ENCODE measurements around the gene RCBTB2.

Gene RCBTB2

DNA sequence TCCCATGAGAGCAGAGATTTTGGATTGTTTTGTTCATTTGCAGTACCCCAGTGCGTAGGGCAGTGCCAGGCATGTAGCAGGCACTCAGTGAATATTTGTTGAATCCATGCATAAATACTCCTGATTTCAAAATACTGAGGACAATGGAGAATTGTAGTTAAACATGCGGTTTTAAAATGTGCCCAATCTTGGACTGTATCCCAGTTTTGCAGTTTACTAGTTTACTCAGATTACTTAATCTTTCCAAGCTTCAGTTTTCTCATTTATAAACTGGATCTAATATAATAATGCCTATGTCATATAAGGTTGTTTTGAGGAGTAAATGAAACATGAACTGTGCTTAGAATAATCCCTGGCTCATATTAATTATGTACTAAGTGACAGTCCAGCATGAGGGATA lies 39.0 kb downstream of the RCBTB2 start:
- H3K4me3 ChIP-seq (ENCODE audit: low read depth, low read length), result no peak overlapping the region
- DNase-seq (ENCODE audit: low read depth), result peak; percentile 28
- in situ Hi-C loops (cut with HindIII; ENCODE audit: low sequenced_read_pairs), result no loop called here
- no peak for TF ChIP-seq CTCF (IDR thresholded peaks at IDR 0.05; ENCODE audit: low read depth, low read length, missing control alignments)

DNA sequence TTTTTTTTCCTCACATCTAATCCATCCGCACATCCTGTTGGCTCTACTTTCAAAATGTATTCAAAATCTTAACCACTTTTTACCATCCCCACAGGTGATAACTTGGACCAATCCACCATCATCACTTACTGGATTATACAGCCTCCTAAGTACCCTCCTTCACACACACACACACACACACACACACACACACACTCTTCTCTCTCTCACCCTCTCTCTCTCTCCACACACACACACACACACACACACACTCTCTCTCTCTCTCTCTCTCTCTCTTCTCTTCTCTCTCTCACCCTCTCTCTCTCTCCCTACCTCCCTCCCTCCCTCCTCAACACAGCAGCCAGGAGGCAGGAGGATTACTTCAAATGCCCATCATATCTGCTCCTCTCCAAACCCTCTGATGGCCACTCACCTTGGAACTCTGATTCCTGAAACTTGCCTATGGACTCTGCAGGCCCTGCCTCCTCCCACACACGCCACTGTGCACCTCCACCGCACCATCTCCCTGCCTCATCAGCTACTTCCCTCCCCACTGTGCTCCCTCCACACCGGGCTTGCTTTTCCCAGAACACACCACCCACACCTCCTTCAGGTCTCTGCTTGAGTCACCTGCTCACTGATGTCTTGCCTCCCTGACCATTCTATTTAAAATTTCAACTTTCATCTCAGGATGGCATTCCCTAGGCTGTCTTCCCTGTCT lies 39.7 kb downstream of the RCBTB2 start:
- TF ChIP-seq CTCF (IDR thresholded peaks at IDR 0.05; ENCODE audit: low read depth, low read length, missing control alignments), result no peak
- DNase-seq (ENCODE audit: low read depth), result no peak
- H3K4me3 ChIP-seq (ENCODE audit: low read depth, low read length), result no peak overlapping the region
- in situ Hi-C loops (cut with HindIII; ENCODE audit: low sequenced_read_pairs), result no loop called here

DNA sequence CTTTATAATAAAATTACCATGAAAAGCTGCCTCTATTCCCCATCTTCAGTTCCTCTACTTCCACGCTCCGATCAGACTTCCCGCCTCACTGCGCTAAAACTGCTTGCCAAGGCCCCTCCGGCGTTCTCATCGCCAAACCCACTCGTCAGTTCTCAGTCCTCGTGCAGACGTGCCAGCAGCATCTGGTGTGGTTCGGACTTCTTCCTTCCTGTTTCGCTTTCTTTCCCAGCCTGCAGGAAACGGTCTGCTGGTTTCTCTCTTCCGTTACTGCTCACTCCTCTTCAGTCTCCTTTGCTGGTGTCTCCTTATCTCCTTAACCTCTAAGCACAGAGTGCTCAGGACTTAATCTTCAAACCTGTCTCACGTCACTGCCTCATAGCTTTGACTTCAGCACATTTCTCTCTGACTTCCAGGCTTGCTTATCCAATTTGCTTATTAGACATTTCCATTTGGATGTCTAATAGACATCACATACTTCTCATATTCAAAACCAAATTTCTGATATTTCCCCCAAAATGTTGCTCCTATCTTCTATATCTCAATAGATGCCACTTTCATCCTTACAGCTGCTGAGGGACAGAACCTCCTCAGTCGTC lies 40.3 kb downstream of the RCBTB2 start:
- DNase-seq (ENCODE audit: low read depth), result no peak
- no peak for TF ChIP-seq CTCF (IDR thresholded peaks at IDR 0.05; ENCODE audit: low read depth, low read length, missing control alignments)
- no peak overlapping the region for H3K4me3 ChIP-seq (ENCODE audit: low read depth, low read length)
- in situ Hi-C loops (cut with HindIII; ENCODE audit: low sequenced_read_pairs), result no loop called here

GRCh38 chr13:48492096-48492440 lies 40.8 kb downstream of the RCBTB2 start:
- H3K4me3 ChIP-seq (ENCODE audit: low read depth, low read length), result no peak overlapping the region
- in situ Hi-C loops (cut with HindIII; ENCODE audit: low sequenced_read_pairs), result no loop called here

DNA sequence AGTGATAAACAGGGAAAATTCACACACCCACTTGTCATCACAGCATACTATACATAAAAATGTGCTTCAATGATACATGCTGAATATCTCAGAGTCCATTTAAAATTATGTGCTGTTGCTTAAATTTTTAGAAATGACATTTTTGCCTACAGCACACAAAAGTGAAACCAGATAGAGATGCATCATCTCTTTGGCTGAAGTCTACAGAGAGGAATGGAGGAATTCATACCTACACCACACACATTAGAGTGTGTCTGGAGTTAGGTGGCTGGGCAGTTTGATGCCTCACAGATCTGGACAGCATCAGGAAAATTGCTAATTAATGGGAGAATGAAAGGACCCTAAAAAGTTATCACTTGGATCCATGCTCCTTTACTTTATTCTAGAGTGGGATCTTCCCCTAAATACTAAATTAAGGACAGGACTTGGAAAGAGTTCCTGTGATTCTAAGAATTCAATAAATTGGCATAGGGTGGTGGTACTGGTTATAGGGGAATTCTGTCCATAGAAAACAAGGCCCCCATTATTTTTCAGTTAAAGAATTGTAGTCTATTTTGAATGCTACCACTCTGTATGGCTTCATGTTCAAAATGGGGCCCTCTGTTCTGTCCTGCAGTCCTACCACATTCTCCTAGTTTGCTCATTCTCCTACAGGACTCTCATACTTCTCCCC lies 41.3 kb downstream of the RCBTB2 start:
- no peak overlapping the region for H3K4me3 ChIP-seq (ENCODE audit: low read depth, low read length)
- DNase-seq (ENCODE audit: low read depth), result no peak
- no peak for TF ChIP-seq CTCF (IDR thresholded peaks at IDR 0.05; ENCODE audit: low read depth, low read length, missing control alignments)
- in situ Hi-C loops (cut with HindIII; ENCODE audit: low sequenced_read_pairs), result no loop called here

More at GRCh38 chr13:48492096-48492440, 40.8 kb downstream of the RCBTB2 start:
- TF ChIP-seq CTCF (IDR thresholded peaks at IDR 0.05; ENCODE audit: low read depth, low read length, missing control alignments), result no peak
- DNase-seq (ENCODE audit: low read depth), result no peak

GRCh38 chr13:48490241-48490640 lies 42.6 kb downstream of the RCBTB2 start:
- no peak for TF ChIP-seq CTCF (IDR thresholded peaks at IDR 0.05; ENCODE audit: low read depth, low read length, missing control alignments)
- H3K4me3 ChIP-seq (ENCODE audit: low read depth, low read length), result no peak overlapping the region
- in situ Hi-C loops (cut with HindIII; ENCODE audit: low sequenced_read_pairs), result no loop called here
- DNase-seq (ENCODE audit: low read depth), result no peak

Measured in astrocyte of the cerebellum (primary cell).